GM19025 (cell line): ENCODE data around the gene OSBPL9.
"Not testable (repeated sequence)": the region's sequence is repeated elsewhere in the genome, so short reads cannot be mapped to it uniquely, and the experiment has no call there.

Source experiments
- ATAC-seq: cut with Tn5 transposase; IDR thresholded peaks from one replicate; pipeline ENCODE4 v1.9.1; 2021; ENCODE audit warnings: mild to moderate bottlenecking, low read depth, moderate library complexity; ENCODE audit not compliant: unreplicated experiment

Gene OSBPL9

DNA sequence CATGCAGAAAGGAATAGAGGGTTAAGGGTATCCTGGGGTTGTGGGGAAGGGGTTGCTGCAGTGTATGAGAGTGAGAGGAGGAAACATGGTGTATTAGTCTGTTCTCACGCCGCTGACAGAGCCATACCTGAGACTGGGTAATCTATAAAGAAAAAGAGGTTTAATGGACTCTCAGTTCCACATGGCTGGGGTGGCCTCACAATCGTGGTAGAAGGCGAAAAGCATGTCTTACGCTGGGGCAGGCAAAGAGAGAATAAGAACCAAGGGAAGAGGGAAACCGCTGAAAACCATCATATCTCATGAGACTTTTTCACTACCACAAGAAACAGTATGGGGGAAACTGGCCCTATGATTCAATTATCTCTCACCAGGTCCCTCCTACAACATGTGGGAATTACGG, 17.7 kb downstream of the OSBPL9 start:
- no peak for ATAC-seq

DNA sequence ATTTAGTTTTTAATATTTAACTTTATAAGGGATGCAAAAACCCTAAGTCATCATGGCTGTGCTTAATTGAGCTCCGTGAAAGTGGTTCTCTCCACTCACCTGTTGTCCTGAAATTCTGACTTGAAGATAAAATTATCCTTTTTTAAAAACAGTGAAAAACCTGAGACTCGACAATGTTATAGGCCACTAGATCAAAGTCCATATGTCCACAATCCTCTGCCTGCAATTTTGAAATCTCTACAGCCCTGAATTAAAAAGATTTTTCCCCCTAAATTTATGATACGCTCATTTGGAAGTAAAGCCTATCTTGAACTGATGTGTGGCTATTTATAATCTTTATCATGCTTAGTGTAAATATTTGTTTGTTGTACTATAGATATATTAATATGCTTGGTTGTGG, 18.7 kb downstream of the OSBPL9 start:
- no peak for ATAC-seq

DNA sequence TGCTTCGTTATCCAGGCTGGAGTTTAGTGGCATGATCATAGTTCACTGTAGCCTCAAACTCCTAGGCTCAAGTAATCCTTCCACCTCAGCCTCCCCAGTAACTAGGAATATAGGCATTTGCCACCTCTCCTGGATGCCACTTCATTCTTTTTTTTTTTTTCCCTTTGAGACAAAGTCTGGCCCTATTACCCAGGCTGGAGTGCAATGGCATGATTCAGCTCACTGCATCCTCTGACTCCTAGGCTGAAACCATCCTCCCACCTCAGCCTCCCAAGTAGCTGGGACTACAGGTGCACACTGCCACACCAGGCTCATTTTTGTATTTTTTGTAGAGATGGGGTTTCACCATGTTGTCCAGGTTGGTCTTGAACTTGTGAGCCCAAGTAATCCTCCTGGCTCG, 19.3 kb downstream of the OSBPL9 start:
- no peak for ATAC-seq

DNA sequence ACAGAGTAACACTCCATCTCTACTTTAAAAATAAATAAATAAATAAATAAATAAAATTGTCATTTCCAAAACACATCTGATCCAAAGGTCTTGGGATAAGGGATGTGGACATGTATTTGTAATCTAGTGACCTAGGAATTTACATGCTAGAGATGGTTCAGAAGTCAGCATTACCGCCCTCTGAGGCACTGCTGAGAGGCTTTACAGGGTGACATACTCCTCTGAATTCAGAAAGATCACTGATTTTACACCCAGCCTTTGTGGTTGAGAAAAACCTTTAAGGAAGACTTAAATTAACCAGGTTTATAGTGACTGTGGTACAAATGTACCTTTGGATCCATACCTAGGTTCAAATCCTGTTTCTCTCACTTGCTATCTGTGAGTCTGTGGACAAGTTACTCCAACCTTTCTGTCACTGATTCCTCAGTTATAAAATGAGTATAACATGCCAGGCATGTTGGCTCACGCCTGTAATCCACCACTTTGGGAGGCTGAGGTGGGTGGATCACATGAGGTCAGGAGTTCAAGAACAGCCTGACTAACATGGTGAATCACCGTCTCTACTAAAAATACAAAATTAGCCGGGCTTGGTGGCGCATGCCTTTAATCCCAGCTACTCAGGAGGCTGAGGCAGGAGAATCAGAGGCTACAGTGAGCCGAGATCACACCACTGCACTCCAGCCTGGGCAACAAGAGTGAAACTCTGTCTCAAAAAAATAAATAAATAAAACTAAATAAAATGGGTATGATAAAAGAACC, 20.1 kb downstream of the OSBPL9 start:
- no peak for ATAC-seq

DNA sequence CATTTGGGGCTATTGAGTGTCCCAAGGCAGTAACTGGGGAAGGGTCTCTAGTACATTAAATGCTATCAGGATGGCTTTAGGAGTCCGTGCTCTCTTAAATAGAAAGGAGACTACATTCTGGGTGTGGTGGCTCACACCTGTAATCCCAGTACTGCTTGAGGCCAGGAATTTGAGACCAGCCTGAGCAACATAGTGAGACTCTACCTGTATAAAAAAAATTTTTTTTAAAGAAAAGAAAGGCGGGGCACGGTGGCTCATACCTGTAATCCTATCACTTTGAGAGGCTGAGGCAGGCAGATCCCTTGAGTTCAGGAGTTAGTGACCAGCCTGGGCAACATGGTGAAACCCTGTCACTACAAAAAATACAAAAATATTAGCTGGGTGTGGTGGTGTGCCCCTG, 21.5 kb downstream of the OSBPL9 start:
- no peak for ATAC-seq

DNA sequence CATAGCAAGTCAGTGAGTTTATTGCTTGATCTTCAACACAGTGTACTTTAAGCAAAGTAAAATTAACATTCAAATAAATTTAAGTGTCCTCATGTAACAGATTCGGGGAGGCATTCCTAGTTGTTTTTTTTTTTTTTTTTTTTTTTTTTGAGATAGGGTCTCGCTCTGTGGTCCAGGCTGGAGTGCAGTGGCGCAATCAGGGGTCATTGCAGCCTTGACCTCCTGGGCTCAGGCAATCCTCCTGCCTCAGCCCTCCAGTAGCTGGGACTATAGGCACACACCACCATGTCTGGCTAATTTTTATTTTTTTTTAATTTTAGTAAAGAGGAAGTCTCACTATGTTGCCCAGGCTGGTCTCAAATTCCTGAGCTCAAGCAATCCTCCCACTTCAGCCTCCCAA, 22.8 kb downstream of the OSBPL9 start:
- ATAC-seq, result no peak

DNA sequence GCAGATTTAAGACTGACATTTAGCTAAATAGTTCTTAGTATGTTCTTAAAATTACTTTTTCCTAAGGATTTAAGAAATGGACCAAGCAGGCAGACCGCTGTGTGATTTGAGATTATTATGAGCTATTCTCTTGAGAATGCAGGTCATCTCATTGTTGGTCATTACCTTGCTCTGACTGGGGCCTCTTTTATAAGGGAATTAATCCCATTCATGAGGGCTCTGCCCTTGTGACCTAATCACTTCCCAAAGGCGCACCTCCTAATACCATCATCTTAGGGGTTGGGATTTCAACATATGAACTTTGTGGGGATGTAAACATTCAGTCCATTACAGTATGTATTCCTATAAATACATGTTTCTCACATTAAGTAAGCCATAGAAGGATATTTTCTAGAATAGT, 24.2 kb downstream of the OSBPL9 start:
- no peak for ATAC-seq

DNA sequence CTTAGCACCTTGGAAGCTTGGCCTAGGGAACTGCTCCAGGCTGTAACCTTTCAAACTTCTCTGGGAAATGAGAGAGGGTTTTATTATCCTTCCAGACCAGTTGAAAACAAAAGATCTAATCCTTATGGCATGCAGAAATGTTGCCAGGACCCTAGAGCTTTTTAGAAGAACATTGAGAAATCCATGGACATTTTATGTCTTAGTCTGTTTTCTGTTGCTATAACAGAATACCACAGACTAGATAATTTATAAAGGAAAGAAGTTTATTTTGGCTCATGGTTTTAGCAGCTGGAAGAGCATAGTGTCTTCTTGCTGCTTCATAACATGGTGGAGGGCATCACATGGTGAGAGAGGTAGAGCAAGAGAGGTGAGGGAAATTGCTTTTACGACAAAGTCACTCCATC, 25.8 kb downstream of the OSBPL9 start:
- no peak for ATAC-seq

DNA sequence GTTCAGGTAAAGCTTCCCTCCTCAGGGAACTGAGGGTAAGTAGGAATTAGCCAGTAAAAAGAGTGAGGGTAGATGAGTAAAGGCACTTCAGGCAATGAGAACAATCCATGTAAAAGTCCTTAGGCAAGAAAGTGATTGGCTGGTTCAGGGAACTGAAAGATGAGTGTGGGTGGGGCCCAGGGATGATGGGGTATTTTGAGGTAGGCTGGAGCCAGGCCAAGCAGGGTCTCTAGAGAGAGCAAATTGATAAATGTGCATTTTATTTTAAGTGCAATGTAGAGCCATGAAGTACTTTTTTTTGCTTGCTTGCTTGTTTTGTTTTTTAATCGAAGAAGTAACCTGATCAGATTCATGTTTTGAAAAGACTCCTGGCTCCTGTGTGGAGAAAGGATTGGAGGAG, 26.5 kb downstream of the OSBPL9 start:
- no peak for ATAC-seq

DNA sequence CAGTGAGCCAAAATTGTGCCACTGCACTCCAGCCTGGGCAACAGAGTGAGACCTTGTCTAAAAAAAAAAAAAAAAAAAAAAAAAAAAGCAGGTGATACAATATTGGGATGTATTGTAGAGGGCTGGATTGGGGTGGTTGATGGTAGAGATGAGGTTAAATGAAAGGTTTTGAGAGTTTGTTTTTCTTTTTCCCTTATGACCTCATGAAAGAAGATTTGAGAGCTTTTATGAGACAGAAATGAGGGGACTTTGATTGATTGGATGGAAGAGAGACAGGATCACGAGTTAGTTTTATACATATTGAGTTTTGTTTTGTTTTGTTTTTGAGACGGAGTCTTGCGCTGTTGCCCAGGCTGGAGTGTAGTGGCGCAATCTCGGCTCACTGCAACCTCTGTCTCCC, 27.1 kb downstream of the OSBPL9 start:
- no peak for ATAC-seq

DNA sequence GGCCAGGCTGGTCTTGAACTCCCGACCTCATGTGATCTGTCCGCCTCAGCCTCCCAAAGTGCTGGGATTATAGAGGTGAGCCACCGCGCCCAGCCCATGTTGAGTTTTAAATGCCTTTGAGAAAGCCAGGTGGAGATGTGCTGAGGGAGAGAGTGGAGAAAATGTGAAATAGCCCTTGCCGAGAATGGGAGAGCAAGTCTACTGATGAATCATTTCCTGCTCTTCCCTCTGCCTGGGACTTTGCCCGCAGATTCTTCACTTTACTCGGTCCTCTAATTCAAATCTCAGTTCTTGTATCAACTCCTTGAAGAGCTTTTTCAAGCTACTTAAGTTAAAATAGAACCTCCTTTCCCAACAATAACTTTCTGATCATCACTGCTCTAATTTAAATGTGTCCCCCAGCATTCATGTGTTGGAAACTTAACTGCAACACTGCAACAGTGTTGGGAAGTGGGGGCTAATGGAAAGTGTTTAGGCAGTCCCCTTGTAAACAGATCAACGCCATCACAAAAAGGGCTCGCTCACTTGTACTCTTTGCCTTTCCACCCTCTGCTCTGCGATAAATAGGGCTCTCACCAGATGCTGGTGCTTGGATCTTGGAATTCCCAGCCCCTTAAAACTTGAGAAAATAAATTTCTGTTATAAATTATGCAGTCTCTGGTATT, 27.8 kb downstream of the OSBPL9 start:
- no peak for ATAC-seq

DNA sequence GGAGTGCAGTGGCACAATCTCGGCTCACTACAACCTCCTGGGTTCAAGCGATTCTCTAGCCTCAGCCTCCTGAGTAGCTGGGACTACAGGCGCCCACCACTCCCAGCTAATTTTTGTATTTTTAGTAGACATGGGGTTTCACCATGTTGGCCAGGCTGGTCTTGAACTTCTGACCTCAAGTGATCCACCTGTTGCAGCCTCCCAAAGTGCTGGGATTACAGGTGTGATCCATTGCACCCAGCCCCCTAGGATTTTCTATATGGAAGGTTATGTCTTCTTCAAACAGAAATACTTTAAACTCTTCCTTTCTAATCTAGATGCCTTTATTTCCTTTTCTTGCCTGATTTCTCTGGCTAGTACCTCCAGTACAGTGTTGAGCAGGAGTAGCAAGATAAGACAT, 29.7 kb downstream of the OSBPL9 start:
- ATAC-seq, result not testable (repeated sequence)

DNA sequence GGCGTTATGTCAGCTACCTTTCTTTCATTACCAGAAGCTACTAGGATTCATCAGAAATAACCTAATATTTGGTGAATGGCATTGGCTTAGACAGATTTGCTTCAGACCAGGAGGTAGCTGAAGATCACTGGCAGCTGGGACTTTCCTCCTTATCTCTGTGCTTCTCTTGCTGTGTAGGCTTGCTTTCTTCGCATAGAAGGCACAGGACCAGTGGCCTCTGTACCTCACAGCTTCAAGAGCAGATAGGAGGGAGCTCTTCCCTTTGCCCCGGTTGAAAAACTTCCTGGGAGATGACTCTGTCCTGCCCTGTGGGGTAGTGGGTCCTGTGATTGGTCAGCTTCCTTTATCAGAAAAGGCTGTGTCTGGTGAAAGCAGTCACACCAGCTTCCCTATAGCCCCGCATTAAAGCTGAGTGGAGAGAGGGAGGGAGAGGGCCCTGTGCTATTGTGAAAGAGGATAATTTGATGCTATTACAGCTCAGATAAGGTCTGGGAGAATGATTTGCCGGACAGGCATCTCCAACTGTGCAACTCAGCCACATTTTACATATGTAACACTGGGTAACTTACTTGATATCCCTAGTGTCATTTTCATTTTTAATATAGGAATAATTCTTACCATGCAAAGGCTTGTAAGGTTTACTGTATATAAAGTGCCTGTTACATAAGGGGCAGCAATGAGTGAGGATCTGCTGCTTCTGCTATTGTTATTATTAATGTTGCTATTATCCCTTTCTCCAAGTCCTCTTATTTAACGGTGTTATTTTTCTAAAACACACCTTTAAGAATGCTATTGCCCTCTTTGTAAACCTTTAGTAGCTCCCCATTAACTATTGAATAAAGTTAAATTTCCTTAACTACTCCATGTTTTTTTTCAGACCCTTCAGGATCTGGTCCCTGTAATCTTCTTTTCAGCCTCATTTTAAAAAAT, 31.6 kb downstream of the OSBPL9 start:
- ATAC-seq, result no peak

DNA sequence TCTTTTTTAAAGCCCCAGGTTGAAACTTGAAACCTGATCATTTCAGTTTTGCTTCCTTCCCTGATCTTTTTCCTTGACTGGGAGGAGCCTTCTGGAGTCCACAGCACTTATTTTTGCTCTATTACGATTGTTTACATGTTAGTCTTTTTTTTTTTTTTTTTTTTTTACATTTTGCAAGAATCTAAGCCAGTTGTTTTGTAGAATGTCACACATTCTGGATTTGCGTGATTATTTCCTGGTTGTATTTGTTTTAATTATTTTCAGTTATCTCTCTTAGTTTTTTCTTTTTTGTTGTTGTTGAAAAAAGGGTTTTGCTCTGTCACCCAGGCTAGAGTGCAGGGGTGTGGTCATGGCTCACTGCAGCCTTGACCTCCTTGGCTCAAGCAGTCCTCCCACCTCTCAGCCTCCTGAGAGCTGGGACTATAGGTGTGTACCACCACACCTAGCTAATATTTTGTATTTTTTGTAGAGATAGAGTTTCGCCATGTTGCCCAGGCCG, 32.8 kb downstream of the OSBPL9 start:
- ATAC-seq, result no peak

DNA sequence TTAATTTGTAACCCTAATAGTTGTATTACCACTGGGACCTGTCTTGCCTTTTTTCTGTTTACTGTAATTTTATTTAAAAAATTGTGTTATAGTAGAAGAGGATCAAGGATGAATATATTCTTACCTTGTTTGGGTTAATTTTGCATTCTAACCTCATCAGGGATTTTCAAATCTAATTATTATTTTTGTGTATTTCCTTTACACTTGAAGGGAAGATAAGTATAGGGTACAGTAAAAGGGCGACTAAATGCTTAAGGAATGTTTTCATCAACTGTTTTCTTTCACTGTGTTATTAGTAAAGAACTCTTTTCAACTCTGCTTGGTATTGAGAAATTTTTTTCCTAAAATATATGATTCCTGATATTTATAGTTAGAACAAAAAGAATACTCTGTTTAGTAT, 33.3 kb downstream of the OSBPL9 start:
- ATAC-seq, result no peak

DNA sequence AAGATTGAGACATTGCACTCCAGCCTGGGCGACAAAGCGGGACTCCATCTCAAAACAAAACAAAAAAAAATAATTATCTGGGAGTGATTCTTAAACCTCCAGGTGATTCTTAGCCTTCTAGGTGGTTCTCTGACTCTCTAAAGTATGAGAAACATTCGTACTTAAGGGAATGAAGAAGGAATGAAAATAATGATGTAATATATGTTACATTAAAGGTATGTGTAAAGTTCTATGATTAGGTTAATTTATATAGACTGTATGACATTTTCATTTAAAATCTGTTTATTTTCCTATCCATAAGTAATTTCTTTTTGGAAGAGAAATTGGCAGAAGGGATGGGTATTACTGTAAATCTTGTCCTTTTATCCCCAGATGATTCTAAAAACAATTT, 34.7 kb downstream of the OSBPL9 start:
- ATAC-seq, result no peak

DNA sequence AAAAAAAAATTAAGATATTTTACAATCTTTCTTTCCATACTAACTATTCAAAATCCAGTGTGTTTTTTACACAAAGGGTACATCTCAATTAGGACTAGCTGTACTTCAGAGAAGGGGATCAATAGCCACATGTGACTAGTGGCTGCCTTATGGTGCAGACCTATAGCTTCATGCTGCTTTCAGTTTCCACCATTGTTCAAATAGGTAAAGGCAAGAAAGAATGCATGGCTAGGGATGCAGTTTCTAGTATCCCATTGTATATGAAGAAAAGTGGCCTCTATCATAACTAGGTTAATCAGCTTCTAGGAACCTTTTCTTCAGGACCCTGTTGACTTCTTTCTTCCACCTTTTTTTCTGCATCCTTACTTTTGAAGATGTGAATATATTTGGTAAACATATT, 35.7 kb downstream of the OSBPL9 start:
- no peak for ATAC-seq

DNA sequence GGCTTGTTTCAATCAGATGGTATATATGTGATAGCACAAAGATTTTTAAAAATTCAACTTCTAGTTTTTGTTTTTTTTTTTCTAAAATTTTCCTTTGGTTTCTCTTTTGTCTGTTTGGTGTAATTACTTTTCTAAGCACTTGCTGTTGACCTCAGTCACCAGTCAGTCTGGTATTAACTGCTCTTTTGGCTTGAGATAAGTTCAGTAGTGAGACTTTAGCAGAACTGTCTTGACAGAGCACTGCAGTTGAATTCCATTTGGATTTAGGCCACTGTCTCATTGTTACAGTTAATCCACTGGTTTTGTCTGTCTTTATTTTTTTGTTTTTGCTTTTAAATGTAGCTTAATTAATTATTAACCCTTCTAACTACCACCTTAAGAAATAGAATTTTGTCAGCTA, 36.2 kb downstream of the OSBPL9 start:
- no peak for ATAC-seq

DNA sequence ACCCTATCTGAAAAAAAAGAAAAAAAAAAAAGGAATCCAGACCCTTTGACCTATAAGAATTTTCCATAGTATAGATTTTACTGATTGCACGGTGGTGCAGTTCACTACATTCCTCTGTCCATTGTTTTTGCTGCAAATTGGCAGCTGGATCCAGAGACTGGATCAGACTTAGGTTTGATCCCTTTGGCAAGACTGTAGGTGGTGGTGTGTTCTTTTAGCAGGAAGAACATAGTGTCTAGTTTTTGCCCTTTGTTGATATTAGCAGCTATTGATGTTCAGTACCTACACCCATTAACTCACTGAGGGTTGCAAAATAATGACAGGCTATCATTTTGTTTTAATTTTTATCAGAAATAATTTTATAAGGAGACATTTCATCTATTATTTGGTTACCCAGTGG, 37.1 kb downstream of the OSBPL9 start:
- ATAC-seq, result no peak

DNA sequence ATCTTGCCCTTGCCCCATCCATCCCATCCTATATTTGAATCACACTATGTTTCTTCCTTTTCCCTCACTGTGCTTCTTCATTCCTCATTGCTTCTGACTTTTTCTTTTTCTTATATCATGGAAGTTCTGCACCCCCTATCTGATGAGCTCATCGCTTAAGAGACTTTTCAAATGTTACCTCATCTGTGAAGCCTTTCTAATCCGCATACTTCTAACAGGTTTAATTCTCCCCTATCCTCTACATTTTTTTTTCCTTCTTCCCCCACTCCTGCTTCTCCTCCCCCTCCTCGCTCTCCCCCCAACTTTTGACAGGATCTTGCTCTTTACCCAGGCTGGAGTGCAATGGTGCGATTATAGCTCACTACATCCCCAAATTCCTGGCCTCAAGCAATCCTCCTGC, 39.5 kb downstream of the OSBPL9 start:
- no peak for ATAC-seq

DNA sequence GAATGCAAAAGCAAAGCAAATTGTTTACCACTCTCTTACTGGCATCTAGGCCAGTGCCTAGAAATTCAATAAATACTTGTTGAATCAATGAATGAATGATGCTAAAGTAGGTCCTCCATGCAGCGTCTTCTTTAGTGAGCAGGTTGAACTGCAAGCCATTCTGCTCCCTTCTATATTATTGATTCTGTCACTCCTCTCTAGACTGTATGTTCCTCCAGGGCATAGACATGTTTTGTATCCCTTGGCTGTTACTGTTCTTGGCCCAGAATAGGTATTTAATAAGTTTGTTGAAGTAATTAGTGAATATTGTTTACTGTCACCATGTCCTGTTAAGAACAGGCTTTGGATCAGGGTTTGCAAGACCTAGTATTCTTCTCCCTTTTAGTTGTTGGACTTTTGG, 43.7 kb downstream of the OSBPL9 start:
- no peak for ATAC-seq
